ENCODE data around the gene STX18.

GRCh38 chr4:4401036-4401435 lies 140.8 kb downstream of the STX18 start:
- TF ChIP-seq, protein P1, sequence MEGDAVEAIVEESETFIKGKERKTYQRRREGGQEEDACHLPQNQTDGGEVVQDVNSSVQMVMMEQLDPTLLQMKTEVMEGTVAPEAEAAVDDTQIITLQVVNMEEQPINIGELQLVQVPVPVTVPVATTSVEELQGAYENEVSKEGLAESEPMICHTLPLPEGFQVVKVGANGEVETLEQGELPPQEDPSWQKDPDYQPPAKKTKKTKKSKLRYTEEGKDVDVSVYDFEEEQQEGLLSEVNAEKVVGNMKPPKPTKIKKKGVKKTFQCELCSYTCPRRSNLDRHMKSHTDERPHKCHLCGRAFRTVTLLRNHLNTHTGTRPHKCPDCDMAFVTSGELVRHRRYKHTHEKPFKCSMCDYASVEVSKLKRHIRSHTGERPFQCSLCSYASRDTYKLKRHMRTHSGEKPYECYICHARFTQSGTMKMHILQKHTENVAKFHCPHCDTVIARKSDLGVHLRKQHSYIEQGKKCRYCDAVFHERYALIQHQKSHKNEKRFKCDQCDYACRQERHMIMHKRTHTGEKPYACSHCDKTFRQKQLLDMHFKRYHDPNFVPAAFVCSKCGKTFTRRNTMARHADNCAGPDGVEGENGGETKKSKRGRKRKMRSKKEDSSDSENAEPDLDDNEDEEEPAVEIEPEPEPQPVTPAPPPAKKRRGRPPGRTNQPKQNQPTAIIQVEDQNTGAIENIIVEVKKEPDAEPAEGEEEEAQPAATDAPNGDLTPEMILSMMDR (IDR thresholded peaks at IDR 0.05), result no peak
- TF ChIP-seq EP300 (IDR thresholded peaks at IDR 0.05; ENCODE audit: low read depth), result no peak
- no peak for TF ChIP-seq POLR2A (IDR thresholded peaks at IDR 0.05)
- no peak for TF ChIP-seq POLR2AphosphoS5 (IDR thresholded peaks at IDR 0.05)
